ENCODE data around the gene TNFRSF25. TPM values are rescaled to one million over a fixed set of nuclear protein-coding genes. Genes with fewer than 3 reads are reported as not detected.
"Not testable (repeated sequence)": the region's sequence is repeated elsewhere in the genome, so short reads cannot be mapped to it uniquely, and the experiment has no call there.

TNFRSF25 gene
- total RNA-seq, 1 donor from 2014 or later, result 21.4 TPM

GRCh38 chr1:6446665-6447015 is 19.3 kb downstream of the TNFRSF25 start:
- Mint-ChIP-seq H3K27me3 (ENCODE audit: low read depth) (peaks cover 21% of the 10 kb centered on the region), H3K27ac (ENCODE audit: unreplicated experiment) (no peak overlapping the region)

DNA sequence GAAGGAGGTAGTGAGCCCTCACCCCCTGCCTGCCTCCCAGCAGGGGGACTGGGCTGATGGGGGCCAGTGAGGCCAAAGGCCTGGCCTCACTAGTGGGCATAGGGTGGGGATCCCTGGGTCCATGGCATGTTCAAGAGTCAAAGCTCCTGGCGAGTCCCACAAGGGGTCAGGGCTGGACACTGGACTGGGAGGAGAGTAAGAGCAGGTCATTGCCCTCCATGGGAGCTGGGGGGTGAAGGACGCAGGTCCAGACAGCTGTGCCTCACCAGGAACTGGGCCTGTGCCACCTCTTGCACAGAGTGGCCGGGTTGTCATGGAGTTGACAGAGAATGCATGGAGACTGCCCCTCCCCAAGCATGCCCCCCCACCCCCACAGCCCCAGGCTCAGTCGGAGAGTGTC is 20.0 kb downstream of the TNFRSF25 start:
- H3K4me1 Mint-ChIP-seq (ENCODE audit: low read depth); H3K9me3 Mint-ChIP-seq (ENCODE audit: low read depth); H3K27ac Mint-ChIP-seq (ENCODE audit: unreplicated experiment); H3K4me3 Mint-ChIP-seq (ENCODE audit: unreplicated experiment); H3K36me3 Mint-ChIP-seq (ENCODE audit: low read depth): not testable (repeated sequence)
- DNase-seq (ENCODE audit: low spot score), result peak; percentile 69
- H3K27me3 Mint-ChIP-seq (ENCODE audit: low read depth), result peaks cover 27% of the 10 kb centered on the region

More at GRCh38 chr1:6446665-6447015, 19.3 kb downstream of the TNFRSF25 start:
- H3K36me3 Mint-ChIP-seq (ENCODE audit: low read depth), result no peaks in the 10 kb centered on the region
- DNase-seq (ENCODE audit: low spot score), result no peak
- TF ChIP-seq, protein P1, sequence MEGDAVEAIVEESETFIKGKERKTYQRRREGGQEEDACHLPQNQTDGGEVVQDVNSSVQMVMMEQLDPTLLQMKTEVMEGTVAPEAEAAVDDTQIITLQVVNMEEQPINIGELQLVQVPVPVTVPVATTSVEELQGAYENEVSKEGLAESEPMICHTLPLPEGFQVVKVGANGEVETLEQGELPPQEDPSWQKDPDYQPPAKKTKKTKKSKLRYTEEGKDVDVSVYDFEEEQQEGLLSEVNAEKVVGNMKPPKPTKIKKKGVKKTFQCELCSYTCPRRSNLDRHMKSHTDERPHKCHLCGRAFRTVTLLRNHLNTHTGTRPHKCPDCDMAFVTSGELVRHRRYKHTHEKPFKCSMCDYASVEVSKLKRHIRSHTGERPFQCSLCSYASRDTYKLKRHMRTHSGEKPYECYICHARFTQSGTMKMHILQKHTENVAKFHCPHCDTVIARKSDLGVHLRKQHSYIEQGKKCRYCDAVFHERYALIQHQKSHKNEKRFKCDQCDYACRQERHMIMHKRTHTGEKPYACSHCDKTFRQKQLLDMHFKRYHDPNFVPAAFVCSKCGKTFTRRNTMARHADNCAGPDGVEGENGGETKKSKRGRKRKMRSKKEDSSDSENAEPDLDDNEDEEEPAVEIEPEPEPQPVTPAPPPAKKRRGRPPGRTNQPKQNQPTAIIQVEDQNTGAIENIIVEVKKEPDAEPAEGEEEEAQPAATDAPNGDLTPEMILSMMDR (IDR thresholded peaks at IDR 0.05), result no peak
- peaks cover 7% of the 10 kb centered on the region for H3K4me1 Mint-ChIP-seq (ENCODE audit: low read depth)
- no peaks in the 10 kb centered on the region for H3K9me3 Mint-ChIP-seq (ENCODE audit: low read depth)
- no peak overlapping the region for H3K4me3 Mint-ChIP-seq (ENCODE audit: unreplicated experiment)

- H3K4me1 Mint-ChIP-seq (ENCODE audit: low read depth), result peaks cover 7% of the 10 kb centered on the region
- DNase-seq (ENCODE audit: low spot score), result peak; percentile 86
- no peak overlapping the region for H3K27ac Mint-ChIP-seq (ENCODE audit: unreplicated experiment)
- H3K4me3 Mint-ChIP-seq (ENCODE audit: unreplicated experiment), result no peak overlapping the region
- TF ChIP-seq, protein P1 (IDR thresholded peaks at IDR 0.05), result peak; percentile 71
- H3K27me3 Mint-ChIP-seq (ENCODE audit: low read depth), result peaks cover 25% of the 10 kb centered on the region
- H3K36me3 Mint-ChIP-seq (ENCODE audit: low read depth), result no peaks in the 10 kb centered on the region
- H3K9me3 Mint-ChIP-seq (ENCODE audit: low read depth), result no peaks in the 10 kb centered on the region
Measured at GRCh38 chr1:6445062-6445763, 20.8 kb downstream of the TNFRSF25 start.

GRCh38 chr1:6444377-6444776 is 21.6 kb downstream of the TNFRSF25 start:
- TF ChIP-seq, protein P1 (IDR thresholded peaks at IDR 0.05), result no peak
- DNase-seq (ENCODE audit: low spot score), result peak; percentile 89
- no peaks in the 10 kb centered on the region for H3K9me3 Mint-ChIP-seq (ENCODE audit: low read depth)
- no peak overlapping the region for H3K27ac Mint-ChIP-seq (ENCODE audit: unreplicated experiment)
- H3K4me3 Mint-ChIP-seq (ENCODE audit: unreplicated experiment), result no peak overlapping the region
- peaks cover 6% of the 10 kb centered on the region for H3K4me1 Mint-ChIP-seq (ENCODE audit: low read depth)
- H3K36me3 Mint-ChIP-seq (ENCODE audit: low read depth), result no peaks in the 10 kb centered on the region
- H3K27me3 Mint-ChIP-seq (ENCODE audit: low read depth), result peaks cover 22% of the 10 kb centered on the region

- Mint-ChIP-seq H3K27ac (ENCODE audit: unreplicated experiment) (no peak overlapping the region), H3K4me3 (ENCODE audit: unreplicated experiment) (no peak overlapping the region), H3K9me3 (ENCODE audit: low read depth) (no peaks in the 10 kb centered on the region), H3K27me3 (ENCODE audit: low read depth) (peaks cover 19% of the 10 kb centered on the region), H3K4me1 (ENCODE audit: low read depth) (peaks cover 4% of the 10 kb centered on the region), H3K36me3 (ENCODE audit: low read depth) (no peaks in the 10 kb centered on the region)
- DNase-seq (ENCODE audit: low spot score), result no peak
- TF ChIP-seq, protein P1 (IDR thresholded peaks at IDR 0.05), result no peak
Measured at GRCh38 chr1:6443339-6444115, 22.4 kb downstream of the TNFRSF25 start.

Data from chondrocyte (in vitro differentiated cells).